HG03442 (cell line): Measurements from ENCODE around the gene ISLR2.
A peak's percentile ranks its signal among the peaks of the same experiment; 100 is the strongest.
"Not testable (repeated sequence)": the region's sequence is repeated elsewhere in the genome, so short reads cannot be mapped to it uniquely, and the experiment has no call there.

Experiments
- ATAC-seq: cut with Tn5 transposase; IDR thresholded peaks from one replicate; pipeline ENCODE4 v1.9.1; 2021; ENCODE audit warnings: mild to moderate bottlenecking, moderate library complexity; ENCODE audit not compliant: unreplicated experiment

Gene ISLR2

DNA sequence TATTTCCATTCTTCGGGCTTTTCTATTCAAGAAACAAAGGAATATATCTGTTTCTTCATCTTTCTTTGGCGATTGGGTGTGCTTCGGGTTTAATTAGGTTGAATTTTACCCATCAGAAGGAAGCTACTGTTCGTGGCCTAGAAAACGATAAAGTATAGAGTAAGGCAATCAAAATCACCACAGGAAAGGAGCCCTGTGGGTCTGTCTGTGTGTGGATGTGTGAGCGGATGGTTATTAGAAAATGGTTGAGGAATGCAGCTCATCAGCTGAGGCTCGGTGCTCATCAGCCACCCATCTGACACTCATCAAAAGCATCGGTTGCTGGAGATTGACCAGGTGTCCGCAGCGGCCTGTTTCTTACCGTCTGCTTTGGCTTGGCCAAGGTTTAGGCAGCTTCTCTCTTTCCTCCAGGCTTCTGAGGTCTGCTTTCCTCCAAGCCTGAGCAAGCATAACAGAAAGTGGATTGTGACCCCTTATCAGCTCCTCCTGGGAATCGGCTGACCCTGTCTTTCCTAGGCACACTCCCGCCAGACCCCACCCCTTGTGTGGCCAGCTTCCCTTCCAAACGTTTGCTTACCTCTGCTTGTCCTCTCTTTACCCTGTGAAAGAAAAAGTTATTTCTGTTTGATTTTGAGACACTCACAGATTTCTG is 25.5 kb downstream of the ISLR2 start:
- no peak for ATAC-seq

DNA sequence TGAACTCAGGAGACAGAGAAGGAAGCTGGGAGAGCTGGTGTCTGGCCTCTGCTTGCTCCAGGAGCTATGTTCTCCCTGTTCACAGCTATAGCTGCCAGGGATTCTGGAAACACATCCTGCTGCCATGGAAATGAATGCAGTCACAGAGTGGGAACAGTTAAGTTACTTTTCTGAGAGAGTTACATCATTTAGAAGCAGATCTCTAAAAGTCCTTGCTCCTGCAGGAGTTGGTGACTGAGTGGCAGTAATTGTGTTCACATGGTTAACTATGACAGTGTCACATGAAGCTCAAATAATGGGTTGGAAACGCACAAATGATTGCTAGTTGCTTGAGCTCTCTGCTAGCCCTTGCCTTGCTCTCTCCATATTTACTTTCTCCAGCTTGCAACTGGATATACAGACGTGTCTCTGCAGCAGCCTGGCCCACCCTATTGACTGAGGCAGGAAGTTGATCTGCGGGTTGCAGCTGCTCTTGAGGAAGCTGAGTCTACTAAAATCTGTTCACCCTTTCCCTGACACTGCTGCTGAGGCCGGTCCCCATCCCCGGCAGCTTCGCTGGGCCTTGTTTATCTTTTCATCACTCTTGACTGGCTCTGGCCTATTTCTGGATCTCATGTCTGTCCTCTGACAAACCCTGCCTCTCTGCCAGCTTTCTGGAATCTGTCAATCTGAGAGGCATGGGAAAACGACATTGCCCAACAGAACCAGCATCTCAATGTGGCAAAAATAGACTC is 26.5 kb downstream of the ISLR2 start:
- no peak for ATAC-seq

DNA sequence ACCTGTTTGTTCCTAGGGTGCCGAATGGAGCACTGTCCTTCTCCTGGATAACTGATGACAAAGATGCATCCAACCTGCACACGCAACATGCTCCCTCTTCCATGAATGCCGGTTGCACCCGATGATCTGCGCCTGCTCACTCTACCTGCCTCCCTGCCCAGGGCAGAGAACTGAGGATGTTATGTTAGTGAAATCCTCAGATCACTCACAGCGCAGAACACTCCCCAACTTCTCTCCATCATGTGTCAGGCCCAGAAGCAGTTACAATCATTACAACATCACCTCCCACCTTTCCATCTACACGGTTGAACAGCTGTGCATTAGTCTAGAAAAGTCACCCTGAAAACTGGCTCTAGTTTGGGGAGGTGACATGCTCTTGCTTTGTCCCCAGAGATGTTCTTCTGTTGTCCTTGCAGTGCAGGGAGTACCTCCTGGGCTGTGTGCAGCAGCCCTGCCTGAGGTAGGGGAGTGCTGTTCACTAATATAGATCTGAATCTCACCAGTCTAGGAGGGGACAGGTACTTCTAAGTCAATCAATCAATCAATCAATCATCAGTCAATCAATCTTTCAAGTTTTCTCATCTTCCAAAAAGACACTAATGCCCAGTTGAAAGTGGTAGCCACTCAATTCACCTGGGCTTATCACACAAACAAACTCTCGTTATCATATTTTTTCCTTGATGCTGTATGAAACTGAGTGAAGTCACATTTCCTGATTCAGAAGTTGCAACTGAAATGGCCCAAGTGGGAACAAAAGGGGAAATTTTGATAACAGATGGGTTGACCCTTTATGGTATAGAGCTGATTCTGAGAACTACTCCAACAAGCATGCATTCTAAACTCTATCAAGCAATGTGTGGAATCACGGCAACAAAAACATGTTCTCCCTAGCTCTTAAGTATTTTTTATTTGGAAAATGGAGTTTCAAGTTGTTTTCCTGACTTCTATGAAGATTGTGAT is 27.8 kb downstream of the ISLR2 start:
- ATAC-seq = no peak

DNA sequence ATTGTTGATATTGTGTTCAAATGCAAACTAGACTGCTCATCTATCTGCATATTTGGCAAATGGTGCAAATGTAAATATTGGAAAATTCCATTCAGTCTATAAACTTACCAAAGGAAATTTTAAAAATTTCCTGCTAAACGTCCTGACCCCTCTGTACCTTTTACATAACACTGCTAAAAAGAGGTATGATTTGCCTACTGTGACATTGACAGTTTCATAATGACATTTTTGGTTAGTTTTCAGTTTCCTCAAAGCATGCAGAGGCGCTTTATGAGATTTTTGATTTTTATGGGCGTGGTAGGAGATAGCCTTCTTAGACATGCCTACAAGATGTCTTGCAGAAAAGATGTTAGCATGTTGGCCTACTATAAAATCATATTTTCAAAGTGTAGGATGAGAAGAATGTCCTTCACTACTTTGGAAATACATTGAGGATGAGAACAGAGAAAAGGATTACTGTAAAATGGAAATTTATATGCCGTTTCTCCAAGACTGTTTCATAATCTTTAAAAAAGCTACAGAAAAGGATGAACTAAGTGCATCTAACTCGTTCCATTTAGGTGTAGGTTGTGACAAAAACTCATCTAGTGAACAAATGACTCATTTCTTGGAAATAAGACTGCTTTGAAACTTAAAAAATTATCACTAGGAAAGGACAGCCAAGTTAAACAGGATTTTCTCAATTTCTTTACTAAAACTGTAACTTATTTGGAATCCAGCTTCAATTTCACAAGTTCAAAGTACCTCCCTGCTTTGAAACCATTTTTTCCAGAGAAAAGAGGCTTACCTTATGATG is 28.7 kb downstream of the ISLR2 start:
- ATAC-seq = peak; percentile 59

DNA sequence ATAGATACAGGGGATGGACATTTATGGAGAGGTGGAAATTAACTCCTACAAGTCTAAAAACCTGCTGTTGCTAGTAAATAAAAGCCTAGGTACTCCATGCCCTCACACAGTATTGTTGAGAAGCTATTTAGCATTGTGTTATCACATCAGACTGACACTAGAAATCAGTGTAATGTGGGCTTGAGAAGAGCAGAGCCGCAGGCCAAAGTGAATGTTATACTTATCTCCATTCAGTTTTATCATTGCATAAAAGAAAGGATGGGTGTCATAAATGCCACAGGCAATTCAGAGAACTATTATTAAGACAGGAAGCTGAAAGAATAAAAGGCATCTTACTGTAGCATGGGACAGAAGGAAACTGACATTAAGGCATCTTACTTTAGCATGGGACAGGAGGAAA is 29.4 kb downstream of the ISLR2 start:
- no peak for ATAC-seq

DNA sequence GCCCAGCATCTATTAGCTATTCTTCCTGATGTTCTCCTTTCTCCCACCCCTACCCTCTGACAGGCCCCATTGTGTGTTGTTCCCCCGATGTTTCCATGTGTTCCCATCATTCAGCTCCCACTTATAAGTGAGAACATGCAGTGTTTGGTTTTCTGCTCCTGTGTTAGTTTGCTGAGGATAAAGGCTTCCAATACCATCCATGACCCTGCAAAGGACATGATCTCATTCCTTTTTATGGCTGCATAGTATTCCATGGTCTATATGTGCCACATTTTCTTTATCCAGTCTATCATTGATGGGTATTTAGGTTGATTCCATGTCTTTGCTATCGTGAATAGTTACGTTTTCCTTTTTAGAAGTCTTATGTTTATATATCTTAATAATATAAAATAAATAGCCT is 30.0 kb downstream of the ISLR2 start:
- not testable (repeated sequence) for ATAC-seq

DNA sequence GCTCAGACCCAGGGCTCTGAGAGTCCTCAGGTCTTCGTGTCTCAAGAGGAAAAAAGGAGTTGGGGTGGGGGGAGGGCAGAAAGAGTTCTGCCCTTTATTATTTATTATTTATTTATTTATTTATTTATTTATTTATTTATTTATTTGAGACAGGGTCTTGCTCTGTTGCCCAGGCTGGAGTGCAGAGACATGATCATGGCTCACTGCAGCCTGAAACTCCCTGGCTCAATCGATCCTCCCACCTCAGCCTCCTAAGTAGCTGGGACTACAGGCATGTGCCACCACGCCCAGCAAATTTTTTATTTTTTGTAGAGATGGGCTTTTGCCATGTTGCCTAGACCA is 31.8 kb downstream of the ISLR2 start:
- not testable (repeated sequence) for ATAC-seq

DNA sequence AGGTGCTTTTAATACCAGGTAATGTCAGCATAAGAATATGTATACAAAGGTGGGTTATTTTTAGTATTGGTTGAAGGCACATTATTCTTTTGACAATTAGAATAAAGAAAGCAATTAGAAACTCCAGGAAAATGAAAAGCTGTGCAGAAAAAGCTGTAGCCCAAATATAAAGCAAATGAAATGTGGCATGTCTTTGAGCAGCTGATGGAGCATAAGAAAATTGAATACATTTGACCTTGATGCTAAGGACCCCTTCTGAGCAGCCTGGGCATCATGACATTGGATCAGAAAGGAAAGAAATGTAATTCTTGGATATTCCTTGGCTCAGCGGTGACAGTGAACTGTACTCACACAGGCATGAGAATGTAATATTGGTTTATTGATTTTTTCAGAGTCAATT is 35.1 kb downstream of the ISLR2 start:
- ATAC-seq = no peak

DNA sequence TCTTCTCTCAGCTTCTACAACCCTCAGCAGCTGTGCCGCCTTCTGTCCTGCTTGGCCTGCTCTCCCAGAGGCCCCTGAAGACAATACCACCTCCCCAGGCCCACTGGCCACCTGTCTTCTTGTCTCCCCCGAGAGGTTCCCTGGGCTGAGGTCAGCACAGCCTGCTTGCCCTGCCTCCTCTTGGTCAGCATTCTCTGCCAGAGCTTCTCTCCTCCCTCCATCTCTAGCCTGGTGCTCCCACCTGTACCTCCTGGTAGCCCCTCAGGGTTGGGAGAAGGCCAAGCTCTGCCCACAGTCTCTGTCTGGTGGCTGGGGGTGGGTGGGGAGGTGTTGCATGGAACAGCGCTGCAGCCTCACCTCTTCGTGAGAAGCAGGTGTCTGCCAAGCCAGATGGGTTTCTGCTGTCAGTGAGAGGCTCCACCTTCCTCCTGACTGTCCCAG is 37.5 kb downstream of the ISLR2 start:
- ATAC-seq = no peak

DNA sequence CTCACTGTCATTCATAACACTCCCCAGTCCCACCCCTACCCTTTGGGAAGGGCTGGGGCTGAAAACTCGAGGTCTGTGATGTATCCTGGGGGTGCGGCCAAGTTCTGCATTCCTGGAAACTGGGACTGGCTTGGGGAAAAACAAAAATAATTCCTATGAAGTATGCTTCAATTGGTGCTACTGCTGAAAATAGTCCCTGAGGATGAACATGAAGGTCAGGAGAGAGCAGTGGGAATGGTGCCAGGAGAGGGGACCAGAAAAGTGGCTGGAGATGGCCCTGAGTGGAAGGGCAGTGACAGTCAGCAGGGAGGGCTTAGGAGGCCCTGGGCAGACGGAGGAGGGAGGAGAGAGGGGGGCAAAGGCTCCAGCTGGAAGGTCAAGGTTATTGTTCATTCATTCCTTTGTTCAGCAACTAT is 38.3 kb downstream of the ISLR2 start:
- ATAC-seq = no peak

DNA sequence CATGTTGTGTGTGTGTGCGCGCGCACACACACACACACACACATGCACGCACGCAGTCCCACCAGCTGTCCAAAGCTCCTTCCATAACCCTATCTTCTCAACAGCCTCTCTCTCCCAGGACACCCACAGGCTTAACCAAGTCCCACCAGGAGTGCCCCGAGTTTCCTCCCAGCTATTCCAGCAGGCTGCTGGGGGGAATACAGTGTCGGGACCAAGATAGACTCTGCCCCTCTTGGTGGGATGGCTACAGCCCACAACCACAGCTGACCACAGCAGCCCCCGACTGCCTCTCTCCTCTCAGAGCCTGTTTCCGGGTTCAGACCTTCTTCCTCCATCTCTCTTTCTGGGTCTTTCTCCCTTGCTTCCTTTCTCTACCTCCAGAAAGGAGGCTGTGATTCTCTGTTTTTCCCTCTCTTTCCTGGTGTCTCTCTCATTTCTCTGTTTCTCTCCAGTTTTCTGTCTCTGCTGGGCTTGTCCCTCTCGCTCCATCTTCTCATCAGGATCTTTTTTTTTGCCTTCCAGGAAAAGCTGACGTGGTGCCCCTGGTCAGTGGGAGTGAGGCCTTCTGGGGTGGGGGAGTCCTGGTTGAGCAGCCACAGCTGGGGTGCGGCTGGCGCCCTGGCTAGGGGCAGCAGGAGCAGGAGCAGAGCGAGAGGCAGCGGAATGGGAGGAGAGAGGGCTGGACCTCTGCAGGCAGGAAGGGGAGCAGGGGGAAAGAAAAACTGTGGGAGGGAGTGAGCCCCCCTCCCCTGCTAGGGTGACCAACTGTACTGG is 39.9 kb downstream of the ISLR2 start:
- no peak for ATAC-seq

DNA sequence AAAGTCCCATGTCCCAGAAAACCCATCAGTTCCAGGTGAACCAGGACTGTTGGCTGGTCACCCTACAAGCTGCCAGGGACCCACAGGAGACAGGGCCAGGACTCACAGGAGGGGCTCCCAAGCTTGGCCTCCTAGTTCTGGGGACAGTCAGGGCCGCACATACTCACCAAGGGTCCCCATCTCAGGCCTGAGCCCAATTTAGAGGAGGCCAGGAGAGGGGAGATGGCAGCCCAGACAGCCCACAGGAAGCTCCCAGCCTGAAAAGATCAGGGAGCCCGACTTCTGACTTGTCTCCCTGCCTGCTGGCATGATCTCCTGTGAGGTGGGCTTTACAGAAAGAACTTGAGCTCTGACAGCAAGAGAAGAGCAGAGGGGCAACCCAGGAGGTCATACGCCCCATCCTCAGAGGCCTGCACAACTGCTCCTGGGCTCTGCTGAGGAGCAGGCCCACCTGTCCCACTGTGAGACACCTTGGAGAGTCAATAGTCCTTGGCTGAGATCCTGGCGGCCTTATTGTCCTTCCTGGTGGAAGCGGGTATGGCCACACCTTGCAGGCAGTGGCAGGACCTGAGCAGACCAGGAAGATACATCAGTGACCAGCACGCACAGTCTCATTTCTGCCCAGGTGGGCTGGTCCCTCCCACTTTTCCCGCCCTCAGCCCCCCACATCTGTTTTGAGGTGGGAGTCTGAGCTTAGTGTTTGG is 40.6 kb downstream of the ISLR2 start:
- no peak for ATAC-seq

DNA sequence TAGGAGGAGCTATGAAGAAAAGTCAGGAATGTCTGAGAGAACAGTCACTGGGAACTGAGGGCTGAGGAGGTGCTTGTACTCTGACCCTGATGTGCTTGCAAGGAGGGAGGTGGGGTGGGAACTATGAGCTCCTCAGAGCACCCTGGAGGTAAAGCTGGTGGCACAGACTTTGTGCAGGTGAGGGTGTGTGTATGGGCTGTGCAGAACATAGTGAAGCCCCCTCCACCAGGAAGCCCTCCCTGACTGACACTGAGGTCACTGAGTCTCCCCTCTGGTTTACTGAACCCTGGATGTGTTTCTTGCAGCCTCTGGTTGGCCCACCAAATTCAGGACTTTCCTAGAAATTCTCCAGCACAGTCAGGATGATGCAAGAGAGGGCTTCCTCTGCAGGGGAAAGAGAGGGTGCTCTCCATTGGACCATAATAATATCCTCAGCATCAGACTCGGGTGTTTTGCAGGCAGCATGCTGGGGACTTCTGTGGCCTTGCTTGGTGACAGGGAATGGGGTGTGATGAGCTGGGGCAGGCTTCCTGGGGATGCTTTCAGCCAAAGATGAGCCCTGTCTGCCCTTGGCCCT is 41.7 kb downstream of the ISLR2 start:
- ATAC-seq = no peak

DNA sequence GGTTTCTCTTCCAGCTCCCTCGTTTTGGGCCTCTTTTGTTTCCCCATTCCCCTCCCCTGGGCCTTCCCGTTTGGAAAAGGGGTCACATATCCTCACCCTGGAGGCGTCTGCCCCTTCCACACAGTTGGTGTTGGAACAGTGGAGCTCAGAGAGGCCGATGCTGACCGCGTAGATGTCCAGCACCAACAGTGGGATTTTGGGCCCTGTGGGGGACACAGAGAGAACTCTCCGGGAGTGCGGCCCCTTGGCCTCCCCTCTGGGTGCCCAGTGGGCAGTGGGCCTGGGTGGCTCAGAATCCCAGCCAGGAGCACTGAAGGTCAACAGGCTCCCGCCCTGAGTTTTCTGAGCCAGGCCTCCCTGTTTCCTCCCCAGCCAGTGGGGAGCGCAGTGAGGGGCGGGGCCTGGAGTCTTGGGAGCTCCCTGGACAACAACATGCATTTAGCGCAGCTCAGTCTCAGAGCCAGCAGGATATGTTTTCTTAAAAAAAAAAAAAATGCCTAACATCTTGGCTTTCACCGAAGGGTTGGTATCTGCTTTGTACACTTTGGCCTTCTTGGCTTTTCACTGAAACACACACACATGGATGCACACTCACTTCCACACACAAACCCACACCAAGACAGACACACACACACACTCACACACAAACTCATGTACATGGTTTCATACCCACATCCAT is 42.5 kb downstream of the ISLR2 start:
- no peak for ATAC-seq

DNA sequence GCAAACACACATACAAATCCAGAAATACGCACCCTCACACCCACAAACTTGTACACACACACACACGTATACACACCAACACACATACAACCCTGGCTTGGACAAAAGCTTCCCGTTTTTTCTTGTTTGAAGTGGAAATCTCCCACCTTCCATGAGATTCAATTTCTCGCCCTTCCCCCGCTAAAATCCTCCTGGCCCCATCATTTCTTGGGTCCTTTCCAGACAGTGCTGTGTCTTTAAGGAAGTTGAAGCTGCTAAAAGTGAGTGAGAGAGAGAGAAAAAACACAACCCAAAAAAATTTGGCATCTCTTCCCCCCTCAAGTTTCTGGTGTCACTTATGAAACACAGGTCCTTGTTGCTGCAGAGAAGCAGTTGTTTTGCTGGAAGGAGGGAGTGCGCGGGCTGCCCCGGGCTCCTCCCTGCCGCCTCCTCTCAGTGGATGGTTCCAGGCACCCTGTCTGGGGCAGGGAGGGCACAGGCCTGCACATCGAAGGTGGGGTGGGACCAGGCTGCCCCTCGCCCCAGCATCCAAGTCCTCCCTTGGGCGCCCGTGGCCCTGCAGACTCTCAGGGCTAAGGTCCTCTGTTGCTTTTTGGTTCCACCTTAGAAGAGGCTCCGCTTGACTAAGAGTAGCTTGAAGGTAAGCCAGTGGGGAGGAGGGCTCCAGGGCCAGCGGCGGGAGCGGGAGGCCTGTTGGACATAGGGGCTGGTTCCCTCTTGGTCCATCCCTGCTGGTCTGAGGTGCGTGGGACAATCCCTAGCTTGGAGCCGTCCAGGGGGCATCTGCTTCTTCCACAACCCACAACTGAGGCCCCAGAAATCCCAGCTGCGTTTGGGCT is 43.2 kb downstream of the ISLR2 start, which contains the start of gene ISLR:
ISLR (plus strand) TSS at position 331 of the 839 bp plus-strand sequence. CDS start 1,149 bp downstream, outside the sequence.
- no peak for ATAC-seq

DNA sequence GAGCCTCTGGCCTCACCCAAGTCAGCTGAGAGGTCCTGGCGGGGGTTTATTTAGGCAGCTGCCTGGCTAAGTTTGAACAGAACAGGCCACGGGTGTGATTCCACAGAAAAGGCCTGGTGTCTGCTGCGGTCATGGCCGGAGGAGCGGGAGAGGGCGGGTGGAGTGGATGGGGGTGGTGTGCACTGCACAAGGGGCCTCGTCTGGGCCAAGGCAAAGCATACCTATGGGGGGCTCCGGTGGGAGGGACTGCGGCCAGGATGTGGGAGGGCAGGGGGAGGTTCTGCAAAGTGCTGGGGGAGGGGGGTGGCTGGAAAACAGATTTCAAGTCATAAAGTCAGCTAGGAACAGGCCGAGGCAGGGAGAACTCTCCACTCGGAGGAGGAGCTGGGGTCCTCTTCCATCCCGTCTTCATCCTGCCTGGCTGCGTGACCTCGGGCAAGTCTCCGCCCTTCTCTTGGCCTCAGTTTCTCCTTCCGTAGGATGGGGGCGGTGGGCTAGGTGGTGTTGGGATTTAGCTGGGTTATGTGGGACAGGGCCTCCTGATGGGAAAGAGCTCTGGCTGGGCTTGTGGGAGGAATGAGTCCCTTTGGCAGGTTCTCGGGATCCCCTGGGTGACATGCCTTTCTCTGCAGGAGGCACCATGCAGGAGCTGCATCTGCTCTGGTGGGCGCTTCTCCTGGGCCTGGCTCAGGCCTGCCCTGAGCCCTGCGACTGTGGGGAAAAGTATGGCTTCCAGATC is 44.0 kb downstream of the ISLR2 start:
- no peak for ATAC-seq

DNA sequence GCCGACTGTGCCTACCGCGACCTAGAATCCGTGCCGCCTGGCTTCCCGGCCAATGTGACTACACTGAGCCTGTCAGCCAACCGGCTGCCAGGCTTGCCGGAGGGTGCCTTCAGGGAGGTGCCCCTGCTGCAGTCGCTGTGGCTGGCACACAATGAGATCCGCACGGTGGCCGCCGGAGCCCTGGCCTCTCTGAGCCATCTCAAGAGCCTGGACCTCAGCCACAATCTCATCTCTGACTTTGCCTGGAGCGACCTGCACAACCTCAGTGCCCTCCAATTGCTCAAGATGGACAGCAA is 44.5 kb downstream of the ISLR2 start:
- ATAC-seq = no peak
